GM12878 (cell line): ENCODE measurements around the gene NALF2.

Source experiments
- ATF3 ChIP-seq: IDR thresholded peaks from 2 replicates; pipeline ENCODE4 v1.6.1; 2011; ENCODE audit warnings: low read depth, mild to moderate bottlenecking, low read length, moderate library complexity, borderline replicate concordance; ENCODE audit errors: extremely low read depth
- CEBPB ChIP-seq, 2 experiments: fragments of 150-350 bp in 1 of 2; IDR thresholded peaks; 2 replicates each; pipeline ENCODE4 v1.6.1; 2012 to 2014; ENCODE audit warnings: low read depth in 2 of 2, low read length in 2 of 2, borderline replicate concordance in 1 of 2, inconsistent platforms in 1 of 2
- MEF2A ChIP-seq: IDR thresholded peaks from 2 replicates; pipeline ENCODE4 v1.6.1; 2011; ENCODE audit warnings: low read depth, mild to moderate bottlenecking, low read length, moderate library complexity; ENCODE audit not compliant: insufficient read depth
- POLR2A ChIP-seq: IDR thresholded peaks from 2 replicates; pipeline ENCODE4 v1.6.1; 2011; ENCODE audit warnings: low read depth, mild to moderate bottlenecking, low read length
- SIN3A ChIP-seq: IDR thresholded peaks from 2 replicates; pipeline ENCODE4 v1.6.1; 2012; ENCODE audit warnings: low read depth, low read length, improper control_type of control experiment
- TCF12 ChIP-seq: IDR thresholded peaks from 2 replicates; pipeline ENCODE4 v1.6.1; 2011; ENCODE audit warnings: low read depth, mild to moderate bottlenecking, low read length
- ZBTB11 ChIP-seq: fragments of 450-650 bp; formaldehyde crosslinking; IDR thresholded peaks from 2 replicates; pipeline ENCODE4 v1.5.0; 2022; ENCODE audit warnings: mild to moderate bottlenecking, missing genetic modification characterization
- TF ChIP-seq, protein P1 (sequence below): IDR thresholded peaks from 2 replicates; pipeline ENCODE4 v1.6.1; 2011; ENCODE audit warnings: low read depth, low read length, improper control_type of control experiment, borderline replicate concordance
- TF ChIP-seq, protein P2 (sequence below): IDR thresholded peaks from 2 replicates; pipeline ENCODE4 v1.6.1; 2012; ENCODE audit warnings: low read depth, low read length, improper control_type of control experiment
- TF ChIP-seq, protein P3 (sequence below), 3 experiments: IDR thresholded peaks in 2 of 3; conservative IDR thresholded peaks in 1 of 3; 2 replicates each; pipeline ENCODE4 v1.5.1; 2011; ENCODE audit warnings: low read depth in 3 of 3, low read length in 3 of 3, mild to moderate bottlenecking in 3 of 3, control low read depth in 2 of 3, moderate library complexity in 2 of 3, inconsistent platforms in 1 of 3, mixed read lengths in 1 of 3; ENCODE audit not compliant: control insufficient read depth in 2 of 3, insufficient read depth in 1 of 3; ENCODE audit errors: extremely low read depth in 1 of 3

DNA sequence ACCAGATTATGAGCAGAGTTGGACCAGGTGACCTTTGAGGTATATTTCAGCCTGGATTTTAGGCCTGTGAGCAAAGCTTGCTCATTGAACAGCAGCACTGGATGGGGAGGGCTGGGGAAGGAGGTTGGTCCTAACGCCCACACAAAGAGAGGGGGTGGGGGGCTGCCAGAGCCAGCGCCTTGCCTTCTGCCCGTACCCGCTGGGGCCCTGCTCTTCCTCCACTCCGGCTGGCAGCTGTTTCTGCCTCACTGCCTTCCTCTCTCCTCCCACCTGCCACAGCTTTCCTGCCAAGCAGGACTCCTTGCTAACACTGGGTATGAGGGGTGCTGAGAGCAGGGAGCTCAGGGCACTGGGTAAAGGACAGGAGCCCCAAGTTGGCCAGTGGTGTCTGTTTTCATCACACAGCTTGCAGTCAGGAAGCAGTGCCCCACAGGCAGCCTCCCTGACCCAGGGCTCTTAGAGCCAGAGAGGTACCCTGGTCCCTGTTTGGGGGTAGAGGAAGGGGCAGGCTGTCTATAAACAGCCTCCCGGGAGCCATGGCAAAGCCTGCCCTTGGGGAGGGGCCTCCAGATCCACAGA lies 6.1 kb downstream of the NALF2 start:
- TF ChIP-seq ATF3, result no peak
- no peak for TF ChIP-seq TCF12
- TF ChIP-seq, protein P1, sequence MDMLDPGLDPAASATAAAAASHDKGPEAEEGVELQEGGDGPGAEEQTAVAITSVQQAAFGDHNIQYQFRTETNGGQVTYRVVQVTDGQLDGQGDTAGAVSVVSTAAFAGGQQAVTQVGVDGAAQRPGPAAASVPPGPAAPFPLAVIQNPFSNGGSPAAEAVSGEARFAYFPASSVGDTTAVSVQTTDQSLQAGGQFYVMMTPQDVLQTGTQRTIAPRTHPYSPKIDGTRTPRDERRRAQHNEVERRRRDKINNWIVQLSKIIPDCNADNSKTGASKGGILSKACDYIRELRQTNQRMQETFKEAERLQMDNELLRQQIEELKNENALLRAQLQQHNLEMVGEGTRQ, result no peak
- no peak for TF ChIP-seq ZBTB11 (CRISPR knock-in tag)
- no peak for TF ChIP-seq CEBPB (IDR thresholded peaks at IDR 0.05; ENCODE audit: borderline replicate concordance in 1 of 2, low read depth in 2 of 2, low read length in 2 of 2)
- TF ChIP-seq MEF2A, result no peak
- no peak for TF ChIP-seq SIN3A
- TF ChIP-seq, protein P2, sequence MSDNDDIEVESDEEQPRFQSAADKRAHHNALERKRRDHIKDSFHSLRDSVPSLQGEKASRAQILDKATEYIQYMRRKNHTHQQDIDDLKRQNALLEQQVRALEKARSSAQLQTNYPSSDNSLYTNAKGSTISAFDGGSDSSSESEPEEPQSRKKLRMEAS, result no peak
- TF ChIP-seq, protein P3, sequence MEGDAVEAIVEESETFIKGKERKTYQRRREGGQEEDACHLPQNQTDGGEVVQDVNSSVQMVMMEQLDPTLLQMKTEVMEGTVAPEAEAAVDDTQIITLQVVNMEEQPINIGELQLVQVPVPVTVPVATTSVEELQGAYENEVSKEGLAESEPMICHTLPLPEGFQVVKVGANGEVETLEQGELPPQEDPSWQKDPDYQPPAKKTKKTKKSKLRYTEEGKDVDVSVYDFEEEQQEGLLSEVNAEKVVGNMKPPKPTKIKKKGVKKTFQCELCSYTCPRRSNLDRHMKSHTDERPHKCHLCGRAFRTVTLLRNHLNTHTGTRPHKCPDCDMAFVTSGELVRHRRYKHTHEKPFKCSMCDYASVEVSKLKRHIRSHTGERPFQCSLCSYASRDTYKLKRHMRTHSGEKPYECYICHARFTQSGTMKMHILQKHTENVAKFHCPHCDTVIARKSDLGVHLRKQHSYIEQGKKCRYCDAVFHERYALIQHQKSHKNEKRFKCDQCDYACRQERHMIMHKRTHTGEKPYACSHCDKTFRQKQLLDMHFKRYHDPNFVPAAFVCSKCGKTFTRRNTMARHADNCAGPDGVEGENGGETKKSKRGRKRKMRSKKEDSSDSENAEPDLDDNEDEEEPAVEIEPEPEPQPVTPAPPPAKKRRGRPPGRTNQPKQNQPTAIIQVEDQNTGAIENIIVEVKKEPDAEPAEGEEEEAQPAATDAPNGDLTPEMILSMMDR (IDR thresholded peaks at IDR 0.05 in 2 of 3, conservative IDR thresholded peaks at IDR 0.05 in 1 of 3; ENCODE audit: control insufficient read depth in 2 of 3, extremely low read depth in 1 of 3, insufficient read depth in 1 of 3, low read depth in 3 of 3, low read length in 3 of 3), result no peak
- TF ChIP-seq POLR2A, result no peak
